IMR-90 (cell line): ENCODE measurements around the gene SRSF7. TPM values are rescaled to one million over a fixed set of nuclear protein-coding genes. Genes with fewer than 3 reads are reported as not detected.

Experiments
- ATAC-seq: fragments of 200-7000 bp; cut with Tn5 transposase; 2 replicates; pipeline ENCODE4 v1.9.1; 2020; ENCODE audit warnings: low read depth, mild to moderate bottlenecking, moderate library complexity
- BruUV-seq: library from RNA; stranded (reverse); fragments of 400-500 nt; replicated peaks from 2 replicates; lab custom pipeline; 2021; lab: Mats Ljungman, UMichigan
- CTCF ChIA-PET: fragments of 300-600 bp; formaldehyde crosslinking; extraction: SDS; loops from one replicate; lab custom pipeline; 2021; ENCODE audit warnings: antibody characterized with exemption; lab: Yijun Ruan, JAX
- POLR2A ChIA-PET: fragments of 300-600 bp; sonication (Branson Sonifier 250); formaldehyde crosslinking; loops from one replicate; lab custom pipeline; 2022; ENCODE audit warnings: antibody characterized with exemption; ENCODE audit not compliant: unreplicated experiment; lab: Charles Lee
- DNase-seq: peaks from one replicate; pipeline ENCODE4 v3.0.0; 2013
- H2AFZ ChIP-seq: replicated peaks from 2 replicates; pipeline ENCODE3; 2013; ENCODE audit warnings: low read length, mild to moderate bottlenecking; ENCODE audit not compliant: poor library complexity
- H2AK5ac ChIP-seq: 2 replicates; pipeline ENCODE4 v1.6.1; 2013; ENCODE audit warnings: low read depth, low read length, inconsistent platforms
- H2AK9ac ChIP-seq: replicated peaks from 2 replicates; pipeline ENCODE3; 2013; ENCODE audit warnings: mild to moderate bottlenecking, low read depth, low read length, moderate library complexity; ENCODE audit not compliant: poor library complexity
- H2BK120ac ChIP-seq: 2 replicates; pipeline ENCODE4 v1.6.1; 2013; ENCODE audit warnings: low read depth, low read length, inconsistent platforms
- H2BK15ac ChIP-seq: 3 replicates; pipeline ENCODE4 v1.6.1; 2013; ENCODE audit warnings: low read depth, low read length, inconsistent platforms
- H2BK20ac ChIP-seq: 2 replicates; pipeline ENCODE4 v1.6.1; 2013; ENCODE audit warnings: low read depth, mild to moderate bottlenecking, inconsistent platforms, low read length, moderate library complexity
- H2BK5ac ChIP-seq: 2 replicates; pipeline ENCODE4 v1.6.1; 2013; ENCODE audit warnings: mild to moderate bottlenecking, low read depth, low read length, inconsistent platforms; ENCODE audit not compliant: poor library complexity, severe bottlenecking
- H3K14ac ChIP-seq: replicated peaks from 2 replicates; pipeline ENCODE4 v1.6.1; 2013; ENCODE audit warnings: low read depth, low read length, inconsistent platforms
- H3K18ac ChIP-seq: 2 replicates; pipeline ENCODE4 v1.6.1; 2013; ENCODE audit warnings: low read depth, low read length, control low read depth
- H3K23ac ChIP-seq: 2 replicates; pipeline ENCODE4 v1.6.1; 2013; ENCODE audit warnings: low read depth, low read length, inconsistent platforms
- H3K27ac ChIP-seq: 2 replicates; pipeline ENCODE4 v1.5.1; 2013; ENCODE audit warnings: mild to moderate bottlenecking, control low read depth, low read length; ENCODE audit not compliant: insufficient read depth
- H3K27me3 ChIP-seq: 2 replicates; pipeline ENCODE4 v1.6.1; 2013; ENCODE audit warnings: low read length; ENCODE audit not compliant: control insufficient read depth, insufficient read depth
- H3K36me3 ChIP-seq: 2 replicates; pipeline ENCODE4 v1.6.1; 2013; ENCODE audit warnings: low read length, mixed read lengths; ENCODE audit not compliant: control insufficient read depth, insufficient read depth
- H3K4ac ChIP-seq: 2 replicates; pipeline ENCODE4 v1.6.1; 2013; ENCODE audit warnings: low read depth, low read length, inconsistent platforms
- H3K4me1 ChIP-seq: 2 replicates; pipeline ENCODE4 v1.6.1; 2013; ENCODE audit warnings: low read length, mixed read lengths; ENCODE audit not compliant: control insufficient read depth, insufficient read depth
- H3K4me2 ChIP-seq: 2 replicates; pipeline ENCODE4 v1.6.1; 2013; ENCODE audit warnings: low read depth, mild to moderate bottlenecking, control low read depth, low read length, moderate library complexity
- H3K4me3 ChIP-seq: 2 replicates; pipeline ENCODE4 v1.5.1; 2013; ENCODE audit warnings: low read depth, mild to moderate bottlenecking, control low read depth, low read length, moderate library complexity; ENCODE audit not compliant: insufficient read depth
- H3K56ac ChIP-seq: 2 replicates; pipeline ENCODE4 v1.6.1; 2013; ENCODE audit warnings: low read length, inconsistent platforms; ENCODE audit not compliant: insufficient read depth; ENCODE audit errors: extremely low read depth
- H3K79me1 ChIP-seq, 2 experiments: 2 replicates each; pipeline ENCODE4 v1.6.1; 2013; ENCODE audit warnings: low read length in 2 of 2, inconsistent platforms in 1 of 2, low read depth in 1 of 2
- H3K9ac ChIP-seq: 2 replicates; pipeline ENCODE4 v1.6.1; 2013; ENCODE audit warnings: low read depth, low read length, control low read depth
- H3K9me1 ChIP-seq: 2 replicates; pipeline ENCODE4 v1.6.1; 2013; ENCODE audit warnings: low read length, inconsistent platforms; ENCODE audit not compliant: insufficient read depth
- H3K9me3 ChIP-seq: 2 replicates; pipeline ENCODE4 v1.6.1; 2013; ENCODE audit warnings: low read length; ENCODE audit not compliant: control insufficient read depth, insufficient read depth
- H4K20me1 ChIP-seq: 2 replicates; pipeline ENCODE4 v1.6.1; 2013; ENCODE audit warnings: low read length, inconsistent platforms; ENCODE audit not compliant: insufficient read depth
- H4K5ac ChIP-seq: 2 replicates; pipeline ENCODE4 v1.6.1; 2013; ENCODE audit warnings: mild to moderate bottlenecking, low read depth, low read length, control low read depth
- H4K8ac ChIP-seq, 2 experiments: 2 replicates each; pipeline ENCODE4 v1.6.1; 2013; ENCODE audit warnings: low read depth in 2 of 2, low read length in 2 of 2, control low read depth in 1 of 2, inconsistent platforms in 1 of 2
- H4K91ac ChIP-seq: 2 replicates; pipeline ENCODE4 v1.6.1; 2013; ENCODE audit warnings: low read depth, low read length, inconsistent platforms; ENCODE audit not compliant: insufficient read depth
- BHLHE40 ChIP-seq: fragments of 150-350 bp; IDR thresholded peaks from 2 replicates; pipeline ENCODE4 v1.6.1; 2016; ENCODE audit warnings: mild to moderate bottlenecking, low read depth, low read length
- CEBPB ChIP-seq: IDR thresholded peaks from 2 replicates; pipeline ENCODE4 v1.6.1; 2012; ENCODE audit warnings: low read depth, low read length, improper control_type of control experiment
- CHD1 ChIP-seq: IDR thresholded peaks from 2 replicates; pipeline ENCODE4 v1.6.1; 2012; ENCODE audit warnings: low read depth, low read length, improper control_type of control experiment
- ELK1 ChIP-seq: fragments of 150-350 bp; IDR thresholded peaks from 2 replicates; pipeline ENCODE4 v1.6.1; 2016; ENCODE audit warnings: low read depth, mild to moderate bottlenecking, low read length, moderate library complexity, borderline replicate concordance
- FOS ChIP-seq: fragments of 150-350 bp; IDR thresholded peaks from 2 replicates; pipeline ENCODE4 v1.6.1; 2016; ENCODE audit warnings: low read depth, low read length
- MAFK ChIP-seq: IDR thresholded peaks from 2 replicates; pipeline ENCODE4 v1.6.1; 2012; ENCODE audit warnings: low read depth, low read length, improper control_type of control experiment
- MAZ ChIP-seq: IDR thresholded peaks from 2 replicates; pipeline ENCODE4 v1.6.1; 2012; ENCODE audit warnings: low read depth, mild to moderate bottlenecking, low read length, improper control_type of control experiment, moderate library complexity, borderline replicate concordance
- MXI1 ChIP-seq: IDR thresholded peaks from 2 replicates; pipeline ENCODE4 v1.6.1; 2012; ENCODE audit warnings: low read depth, mild to moderate bottlenecking, low read length, moderate library complexity, borderline replicate concordance
- NFE2L2 ChIP-seq: fragments of 150-350 bp; IDR thresholded peaks from 2 replicates; pipeline ENCODE4 v1.6.1; 2016; ENCODE audit warnings: low read depth, mild to moderate bottlenecking, low read length
- POLR2A ChIP-seq: IDR thresholded peaks from 2 replicates; pipeline ENCODE4 v1.6.1; 2012; ENCODE audit warnings: mild to moderate bottlenecking, low read depth, low read length
- RAD21 ChIP-seq: IDR thresholded peaks from 2 replicates; pipeline ENCODE4 v1.6.1; 2012; ENCODE audit warnings: low read length, improper control_type of control experiment
- RCOR1 ChIP-seq: IDR thresholded peaks from 2 replicates; pipeline ENCODE4 v1.6.1; 2012; ENCODE audit warnings: mild to moderate bottlenecking, low read length, improper control_type of control experiment; ENCODE audit not compliant: insufficient replicate concordance
- RFX5 ChIP-seq: IDR thresholded peaks from 2 replicates; pipeline ENCODE4 v1.8.0; 2012; ENCODE audit warnings: low read depth, mild to moderate bottlenecking, low read length, moderate library complexity
- SMC3 ChIP-seq: fragments of 150-350 bp; IDR thresholded peaks from 2 replicates; pipeline ENCODE4 v1.6.1; 2016; ENCODE audit warnings: low read depth, mild to moderate bottlenecking, antibody characterized with exemption, low read length, moderate library complexity
- USF2 ChIP-seq: fragments of 150-350 bp; IDR thresholded peaks from 2 replicates; pipeline ENCODE4 v1.6.1; 2017; ENCODE audit warnings: mild to moderate bottlenecking, antibody characterized with exemption, low read length, low read depth
- WGBS, 2 experiments: methylation state at CpG; one replicate each; pipeline versions ENCODE4 v1.1.5 to v1.1.7; 2013; ENCODE audit warnings: missing lambda C conversion rate in 2 of 2; ENCODE audit not compliant: insufficient read length in 1 of 2; ENCODE audit errors: extremely low coverage in 2 of 2; 5-methylcytosine and 5-hydroxymethylcytosine counted together
- dilution Hi-C: fragments of 300-500 bp; cut with HindIII; formaldehyde crosslinking; loops from one replicate; pipeline ENCODE4 v1.14.3; 2018; ENCODE audit warnings: low sequenced_read_pairs; ENCODE audit not compliant: unreplicated experiment
- in situ Hi-C: fragments of 300-500 bp; cut with MboI; formaldehyde crosslinking; loops from 3 replicates; pipeline ENCODE4 v1.14.3; 2019; ENCODE audit warnings: low sequenced_read_pairs, inconsistent platforms, mixed read lengths
- intact Hi-C: fragments of 100-400 bp; cut with micrococcal nuclease; formaldehyde crosslinking; loops from 2 replicates; pipeline ENCODE4 v1.10.0; 2022
- polyA plus RNA-seq, 3 experiments: library from polyadenylated mRNA; depleted of rRNA; stranded (reverse); fragments of >200 nt; gene quantifications; 2 replicates each; pipeline ENCODE4 v1.2.3, GENCODE V29; 2012; ENCODE audit warnings: low replicate concordance in 1 of 3
- total RNA-seq: library from RNA; depleted of rRNA; stranded (reverse); fragments of >200 nt; gene quantifications from 2 replicates; pipeline ENCODE4 v1.2.3, GENCODE V29; 2012
- TF ChIP-seq, protein P1 (sequence below): conservative IDR thresholded peaks from 2 replicates; pipeline ENCODE4 v1.5.1; 2012; ENCODE audit warnings: mild to moderate bottlenecking, low read depth, low read length, improper control_type of control experiment

SRSF7 gene
- total and polyA plus RNA-seq, 2 of the 4 experiments (the other 2 are of a cell fraction), result 148 to 191 TPM

- BruUV-seq, result no TSS peak
- no peak overlapping the region for H2AK5ac ChIP-seq
- no peak for DNase-seq
- ChIA-PET CTCF (no interaction called here), POLR2A (no interaction called here)
- no peak overlapping the region for H2BK20ac ChIP-seq
- H4K8ac ChIP-seq, result no peak overlapping the region
- no peak overlapping the region for H3K23ac ChIP-seq
- no peak overlapping the region for H2BK15ac ChIP-seq
- no peak overlapping the region for H3K27ac ChIP-seq
- no peak overlapping the region for H2AFZ ChIP-seq
- no peak overlapping the region for H2BK5ac ChIP-seq
- dilution Hi-C loops (loop anchor here (25.0 kb wide), 1 partner anchor 183 kb away; no protein-coding TSS in a partner anchor), in situ Hi-C loops (no loop called here), intact Hi-C loops (no loop called here)
- ATAC-seq, result no peak
- peaks cover 26 to 52% of the 10 kb centered on the region in 2 experiments for H3K79me1 ChIP-seq
- no peak overlapping the region for H3K56ac ChIP-seq
- H2BK120ac ChIP-seq, result no peak overlapping the region
- H4K91ac ChIP-seq, result no peak overlapping the region
- no peaks in the 10 kb centered on the region; the same call in none of the 2 replicates for H3K4me1 ChIP-seq
- H3K9ac ChIP-seq, result no peak overlapping the region
- no peak overlapping the region for H3K4me3 ChIP-seq
- H3K9me3 ChIP-seq, result no peaks in the 10 kb centered on the region
- H4K5ac ChIP-seq, result no peak overlapping the region
- H3K4me2 ChIP-seq, result no peak overlapping the region
- H3K27me3 ChIP-seq, result no peaks in the 10 kb centered on the region
- peaks cover 75% of the 10 kb centered on the region for H4K20me1 ChIP-seq
- no peak overlapping the region for H3K18ac ChIP-seq
- no peaks in the 10 kb centered on the region for H3K9me1 ChIP-seq
- 94% methylated on average over 6 of the region's 9 CpGs; no CpG with 5 or more reads in 1 of the 2 experiments for WGBS, 2 experiments
- no peak overlapping the region for H3K14ac ChIP-seq
- H3K4ac ChIP-seq, result no peak overlapping the region
- no peak for TF ChIP-seq NFE2L2
- no peak for TF ChIP-seq CEBPB
- no peak for TF ChIP-seq ELK1
- TF ChIP-seq SMC3, result no peak
- TF ChIP-seq MAZ, result no peak
- no peak for TF ChIP-seq BHLHE40
- no peak for TF ChIP-seq RFX5
- TF ChIP-seq MXI1, result no peak
- no peak for TF ChIP-seq RCOR1
- no peak for TF ChIP-seq USF2
- no peak for TF ChIP-seq MAFK
- no peak for TF ChIP-seq CHD1
- TF ChIP-seq POLR2A, result no peak
- TF ChIP-seq, protein P1, sequence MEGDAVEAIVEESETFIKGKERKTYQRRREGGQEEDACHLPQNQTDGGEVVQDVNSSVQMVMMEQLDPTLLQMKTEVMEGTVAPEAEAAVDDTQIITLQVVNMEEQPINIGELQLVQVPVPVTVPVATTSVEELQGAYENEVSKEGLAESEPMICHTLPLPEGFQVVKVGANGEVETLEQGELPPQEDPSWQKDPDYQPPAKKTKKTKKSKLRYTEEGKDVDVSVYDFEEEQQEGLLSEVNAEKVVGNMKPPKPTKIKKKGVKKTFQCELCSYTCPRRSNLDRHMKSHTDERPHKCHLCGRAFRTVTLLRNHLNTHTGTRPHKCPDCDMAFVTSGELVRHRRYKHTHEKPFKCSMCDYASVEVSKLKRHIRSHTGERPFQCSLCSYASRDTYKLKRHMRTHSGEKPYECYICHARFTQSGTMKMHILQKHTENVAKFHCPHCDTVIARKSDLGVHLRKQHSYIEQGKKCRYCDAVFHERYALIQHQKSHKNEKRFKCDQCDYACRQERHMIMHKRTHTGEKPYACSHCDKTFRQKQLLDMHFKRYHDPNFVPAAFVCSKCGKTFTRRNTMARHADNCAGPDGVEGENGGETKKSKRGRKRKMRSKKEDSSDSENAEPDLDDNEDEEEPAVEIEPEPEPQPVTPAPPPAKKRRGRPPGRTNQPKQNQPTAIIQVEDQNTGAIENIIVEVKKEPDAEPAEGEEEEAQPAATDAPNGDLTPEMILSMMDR, result no peak
- TF ChIP-seq RAD21, result no peak
- TF ChIP-seq FOS, result no peak
- peaks cover 47% of the 10 kb centered on the region for H3K36me3 ChIP-seq
- no peak overlapping the region for H2AK9ac ChIP-seq
Measured at GRCh38 chr2:38745267-38745666, 5.9 kb downstream of the SRSF7 start.
